Heart right ventricle (tissue), 16 donors: Measurements from ENCODE around the gene WDR1. TPM values are rescaled to one million over a fixed set of nuclear protein-coding genes. Genes with fewer than 3 reads are reported as not detected.

ENCODE experiments used
- ATAC-seq, 8 donors: fragments of 200-7000 bp; cut with Tn5 transposase; one replicate each; pipeline ENCODE4 v1.9.1; 2020; ENCODE audit warnings: mild to moderate bottlenecking in 8 of 8, moderate library complexity in 8 of 8, moderate number of reproducible peaks in 1 of 8
- DNase-seq, 2 donors: peaks; one replicate each; pipeline ENCODE4 v3.0.0-alpha.2; 2020
- H3K27ac ChIP-seq, 10 donors: fragments of 200-600 bp; sonication (generic) in 2 of 10; one replicate each; pipeline versions ENCODE4 v1.5.0 to v1.8.0; 2020 to 2022; ENCODE audit warnings: mild to moderate bottlenecking in 3 of 10
- H3K27me3 ChIP-seq, 7 donors: fragments of 200-600 bp; one replicate each; pipeline ENCODE4 v1.8.0; 2021 to 2022; ENCODE audit warnings: mild to moderate bottlenecking in 2 of 7
- H3K36me3 ChIP-seq, 9 donors: fragments of 200-600 bp; sonication (generic) in 1 of 9; one replicate each; pipeline versions ENCODE4 v1.5.0 to v1.8.0; 2020 to 2022; ENCODE audit warnings: mild to moderate bottlenecking in 2 of 9
- H3K4me1 ChIP-seq, 9 donors: fragments of 200-600 bp; sonication (generic) in 1 of 9; one replicate each; pipeline versions ENCODE4 v1.5.0 to v1.8.0; 2020 to 2022; ENCODE audit warnings: mild to moderate bottlenecking in 4 of 9
- H3K4me3 ChIP-seq, 10 donors: fragments of 200-600 bp; sonication (generic) in 2 of 10; one replicate each; pipeline versions ENCODE4 v1.5.0 to v1.8.0; 2020 to 2022; ENCODE audit warnings: mild to moderate bottlenecking in 7 of 10, moderate library complexity in 2 of 10
- H3K9me3 ChIP-seq, 11 donors: fragments of 200-600 bp in 10 of 11; sonication (generic) in 2 of 11; one replicate each; pipeline versions ENCODE4 v1.5.0 to v1.8.0; 2013 to 2022; ENCODE audit warnings: mild to moderate bottlenecking in 2 of 11, control low read depth in 1 of 11, moderate library complexity in 1 of 11
- WGBS, 2 donors: extraction: QIAGEN DNeasy Blood & Tissue Kit; methylation state at CpG; one replicate each; pipeline ENCODE4 v1.1.7; 2013; ENCODE audit warnings: inconsistent platforms in 1 of 2; 5-methylcytosine and 5-hydroxymethylcytosine counted together
- intact Hi-C, 10 donors: fragments of 100-400 bp; cut with DNase I; formaldehyde crosslinking; loops; one replicate each; pipeline versions ENCODE4 v1.11.1 to v1.14.2; 2022
- polyA plus RNA-seq, 2 donors: library from polyadenylated mRNA; stranded (reverse); fragments of 200-250 nt; gene quantifications; one replicate each; pipeline ENCODE4 v1.2.3, GENCODE V29; 2013
- total RNA-seq, 10 donors: library from RNA; stranded (reverse); fragmentation: NEBNext Ultra II Directional in 3 of 10; extraction: Animal tissue kit (Norgen Biotek cat#: 25700) in 3 of 10; gene quantifications; one replicate each; pipeline versions ENCODE4 v1.2.1 to v1.2.4, GENCODE V29; 2021 to 2023
- TF ChIP-seq, protein P1 (sequence below), 9 donors: fragments of 200-600 bp; sonication (generic) in 2 of 9; IDR thresholded peaks; one replicate each; pipeline versions ENCODE4 v1.5.0 to v1.8.0; 2021 to 2022; ENCODE audit warnings: antibody characterized with exemption in 9 of 9, mild to moderate bottlenecking in 5 of 9, moderate library complexity in 1 of 9
- donor health status: Arrhythmogenic right ventricular cardiomyopathy.
- donor health status: ischemic (EF 13 %, LVEDD 7.1; RV severe dilation, severe dysfunction).
- donor health status: healthy with polysubstance abuse.
- donor health status: DM: no; HTN: yes; CAD: no.
- donor health status: DM: no; HTN: no; CAD: no.
- donor health status: ischemic (EF 25% LVEDD 6.9; RV normal size, moderate dysfunction).
- donor health status: ischemic (EF 25% LVEDD 5.7; RV mildly dilated, moderate dysfunction).
- donor health status: healthy.
- donor health status: DM: yes; HTN: yes; CAD: no.
- donor health status: Ischemic cardiomyopathy.
- donor health status: ischemic (EF 35%, LVEDD 5.7; RV mildly dilated, moderate dysfunction).
- donor health status: nonischemic (EF 11% LVEDD 7.7; RV severe dilation, severe dysfunction).
- donor health status: DM: yes; HTN: yes; CAD: no.
- donor health status: PGD.
- donor health status: ischemic (EF 29% LVEDD 5.4; RV normal size, mild dysfunction).
- donor health status: nonischemic (EF 23%, LVEDD 6.1; RV moderate dilation, normal function).

The WDR1 gene
- total and polyA plus RNA-seq, 12 donors, result 51.9 to 302 (median 177) TPM

- ATAC-seq (no peak), DNase-seq (no peak)
- no peaks in the 10 kb centered on the region for H3K36me3 ChIP-seq
- no peak overlapping the region for H3K4me3 ChIP-seq
- H3K4me1 ChIP-seq, result peaks cover 0 to 14% (median 0%) of the 10 kb centered on the region in 9 donors
- no peaks in the 10 kb centered on the region for H3K9me3 ChIP-seq
- TF ChIP-seq, protein P1, sequence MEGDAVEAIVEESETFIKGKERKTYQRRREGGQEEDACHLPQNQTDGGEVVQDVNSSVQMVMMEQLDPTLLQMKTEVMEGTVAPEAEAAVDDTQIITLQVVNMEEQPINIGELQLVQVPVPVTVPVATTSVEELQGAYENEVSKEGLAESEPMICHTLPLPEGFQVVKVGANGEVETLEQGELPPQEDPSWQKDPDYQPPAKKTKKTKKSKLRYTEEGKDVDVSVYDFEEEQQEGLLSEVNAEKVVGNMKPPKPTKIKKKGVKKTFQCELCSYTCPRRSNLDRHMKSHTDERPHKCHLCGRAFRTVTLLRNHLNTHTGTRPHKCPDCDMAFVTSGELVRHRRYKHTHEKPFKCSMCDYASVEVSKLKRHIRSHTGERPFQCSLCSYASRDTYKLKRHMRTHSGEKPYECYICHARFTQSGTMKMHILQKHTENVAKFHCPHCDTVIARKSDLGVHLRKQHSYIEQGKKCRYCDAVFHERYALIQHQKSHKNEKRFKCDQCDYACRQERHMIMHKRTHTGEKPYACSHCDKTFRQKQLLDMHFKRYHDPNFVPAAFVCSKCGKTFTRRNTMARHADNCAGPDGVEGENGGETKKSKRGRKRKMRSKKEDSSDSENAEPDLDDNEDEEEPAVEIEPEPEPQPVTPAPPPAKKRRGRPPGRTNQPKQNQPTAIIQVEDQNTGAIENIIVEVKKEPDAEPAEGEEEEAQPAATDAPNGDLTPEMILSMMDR (IDR thresholded peaks at IDR 0.05), result no peak
- no peak overlapping the region for H3K27ac ChIP-seq
- H3K27me3 ChIP-seq, result peaks cover 0 to 3% (median 0%) of the 10 kb centered on the region in 7 donors
- 91 to 96% methylated on average over 7 of the region's 7 CpGs for WGBS, 2 donors
- intact Hi-C loops, result loop anchor here in 3 of 10 donors (5.0 kb wide), 2 partner anchors 240 to 385 kb away; no protein-coding TSS in a partner anchor
Measured at GRCh38 chr4:10162341-10163000, 45.9 kb upstream of the WDR1 start.

DNA sequence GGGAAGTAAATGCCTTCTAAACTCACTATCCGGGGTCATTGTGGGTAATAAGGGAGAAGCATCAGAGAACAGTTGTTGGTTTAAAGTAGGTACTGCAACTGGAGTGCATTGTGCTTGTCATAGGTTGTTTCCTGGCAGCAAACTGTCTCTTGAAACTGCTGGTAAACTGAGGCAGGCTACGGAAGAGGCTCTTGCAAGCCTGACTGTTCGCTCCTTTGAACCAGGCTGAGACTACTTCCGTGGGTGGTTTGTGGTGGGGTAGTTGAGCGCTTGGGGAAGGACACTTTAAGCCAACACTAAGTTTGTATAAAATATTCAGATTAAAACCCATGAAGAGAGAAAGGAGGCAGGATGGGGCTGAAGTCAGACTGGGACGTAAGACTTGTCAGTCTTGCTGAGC, 45.2 kb upstream of the WDR1 start:
- TF ChIP-seq, protein P1 (IDR thresholded peaks at IDR 0.05), result no peak
- Histone ChIP-seq H3K27me3 (peaks cover 0 to 3% (median 0%) of the 10 kb centered on the region in 7 donors), H3K9me3 (no peaks in the 10 kb centered on the region), H3K4me1 (peaks cover 0 to 14% (median 0%) of the 10 kb centered on the region in 9 donors), H3K4me3 (no peak overlapping the region), H3K27ac (no peak overlapping the region), H3K36me3 (no peaks in the 10 kb centered on the region)
- intact Hi-C loops, result loop anchor here in 6 of 10 donors (2.0 to 5.0 kb wide), 4 partner anchors 240 to 387 kb away; no protein-coding TSS in a partner anchor
- ATAC-seq, result no peak
- no peak for DNase-seq
- WGBS, 2 donors, result 90 to 94% methylated on average over 6 of the region's 6 CpGs

DNA sequence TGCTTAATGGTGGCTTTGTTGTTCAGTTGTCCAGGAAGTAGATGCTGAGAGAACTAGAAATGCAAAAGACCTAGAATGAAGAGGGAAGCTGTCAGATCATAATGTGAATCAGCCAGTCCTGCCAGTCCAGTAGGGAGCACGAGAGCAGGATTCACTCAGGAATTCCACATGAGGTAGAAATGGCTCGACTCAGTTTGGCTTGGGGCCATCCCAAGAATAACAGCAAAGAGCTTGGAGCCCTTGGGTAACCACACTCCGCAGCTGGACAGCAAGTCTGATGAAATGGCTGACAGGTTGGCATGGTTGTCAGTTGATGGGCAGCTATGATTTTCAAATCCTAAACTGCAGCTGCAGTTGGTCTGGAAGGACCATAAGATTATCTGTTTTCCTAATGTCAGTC, 44.5 kb upstream of the WDR1 start:
- no peak overlapping the region for H3K4me3 ChIP-seq
- H3K4me1 ChIP-seq, result peaks cover 0 to 14% (median 0%) of the 10 kb centered on the region in 9 donors
- intact Hi-C loops, result loop anchor here in 6 of 10 donors (2.0 to 5.0 kb wide), 4 partner anchors 241 to 388 kb away; no protein-coding TSS in a partner anchor
- no peak for DNase-seq
- no peaks in the 10 kb centered on the region for H3K36me3 ChIP-seq
- 16 to 22% methylated on average over 3 of the region's 3 CpGs for WGBS, 2 donors
- H3K27ac ChIP-seq, result no peak overlapping the region
- ATAC-seq, result peak in 1 of 8 donors; percentile 43
- no peaks in the 10 kb centered on the region for H3K9me3 ChIP-seq
- TF ChIP-seq, protein P1 (IDR thresholded peaks at IDR 0.05), result no peak
- H3K27me3 ChIP-seq, result peaks cover 0 to 3% (median 0%) of the 10 kb centered on the region in 7 donors

DNA sequence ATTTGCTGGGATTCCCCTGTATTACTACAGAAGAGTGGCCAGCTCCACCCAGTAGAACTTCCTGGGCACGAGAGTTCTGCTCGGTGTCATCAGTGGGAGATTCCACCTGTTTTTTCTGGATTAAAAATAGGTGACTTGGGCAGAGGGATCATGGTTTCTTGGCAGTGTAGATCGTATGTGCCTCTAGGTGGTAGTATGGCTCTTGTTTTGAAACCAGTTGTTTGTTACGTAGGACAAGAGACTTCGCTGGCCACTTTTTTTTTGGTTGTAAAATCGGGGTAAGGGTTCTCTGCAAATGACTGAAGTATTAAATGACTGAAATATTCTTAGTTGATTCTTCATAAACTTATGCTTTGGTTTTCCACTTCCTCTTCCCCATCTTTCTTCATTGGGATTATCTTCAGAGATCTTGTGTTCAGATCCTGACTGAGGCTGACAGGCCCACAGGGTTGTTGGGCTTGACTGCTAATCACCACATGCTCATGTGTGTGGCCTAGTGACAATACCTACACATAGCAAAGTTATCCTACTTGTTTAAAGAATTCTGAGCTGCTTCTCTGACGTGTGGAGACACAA, 43.8 kb upstream of the WDR1 start:
- intact Hi-C loops, result loop anchor here in 7 of 10 donors (1.0 to 5.0 kb wide), 5 partner anchors 242 to 388 kb away; no protein-coding TSS in a partner anchor

More for the DNA sequence above, 43.8 kb upstream of the WDR1 start:
- DNase-seq (no peak), ATAC-seq (peak in 4 of 8 donors; percentile 35 to 61 (median 46))
- H3K36me3 ChIP-seq, result no peaks in the 10 kb centered on the region
- WGBS, 2 donors, result 46 to 48% methylated on average over 7 of the region's 7 CpGs
- peaks cover 0 to 3% (median 0%) of the 10 kb centered on the region in 7 donors for H3K27me3 ChIP-seq
- H3K9me3 ChIP-seq, result no peaks in the 10 kb centered on the region
- TF ChIP-seq, protein P1 (IDR thresholded peaks at IDR 0.05), result peak in 7 of 9 donors; percentile 32 to 58 (median 47)
- no peak overlapping the region for H3K4me3 ChIP-seq
- peaks cover 0 to 14% (median 0%) of the 10 kb centered on the region in 9 donors for H3K4me1 ChIP-seq
- no peak overlapping the region for H3K27ac ChIP-seq
